Stimulated activated CD4-positive, alpha-beta T cell treated with anti-CD3 and anti-CD28 coated beads, Interleukin-1b, Interleukin-23, amount 100 ng/mL, for 48 hours (primary cell): ENCODE measurements around the gene TGFBRAP1.

ENCODE experiments used
- DNase-seq: peaks from one replicate; pipeline ENCODE4 v3.0.0-alpha.2; 2020

TGFBRAP1 gene

GRCh38 chr2:105235388-105236059 lies 94.0 kb downstream of the TGFBRAP1 start:
- peak; percentile 66 for DNase-seq

GRCh38 chr2:105231232-105231619 lies 98.3 kb downstream of the TGFBRAP1 start:
- DNase-seq: no peak

GRCh38 chr2:105224444-105224843 lies 105.1 kb downstream of the TGFBRAP1 start:
- DNase-seq: no peak

GRCh38 chr2:105220604-105221003 lies 108.9 kb downstream of the TGFBRAP1 start:
- DNase-seq: no peak

GRCh38 chr2:105215586-105216192 lies 113.8 kb downstream of the TGFBRAP1 start:
- no peak for DNase-seq
